EH (cell line): ENCODE data around the gene CTNNA1.

ENCODE experiments used
- DNase-seq: peaks from one replicate; pipeline ENCODE4 v3.0.0-alpha.2; 2015; ENCODE audit warnings: low read depth

The CTNNA1 gene

DNA sequence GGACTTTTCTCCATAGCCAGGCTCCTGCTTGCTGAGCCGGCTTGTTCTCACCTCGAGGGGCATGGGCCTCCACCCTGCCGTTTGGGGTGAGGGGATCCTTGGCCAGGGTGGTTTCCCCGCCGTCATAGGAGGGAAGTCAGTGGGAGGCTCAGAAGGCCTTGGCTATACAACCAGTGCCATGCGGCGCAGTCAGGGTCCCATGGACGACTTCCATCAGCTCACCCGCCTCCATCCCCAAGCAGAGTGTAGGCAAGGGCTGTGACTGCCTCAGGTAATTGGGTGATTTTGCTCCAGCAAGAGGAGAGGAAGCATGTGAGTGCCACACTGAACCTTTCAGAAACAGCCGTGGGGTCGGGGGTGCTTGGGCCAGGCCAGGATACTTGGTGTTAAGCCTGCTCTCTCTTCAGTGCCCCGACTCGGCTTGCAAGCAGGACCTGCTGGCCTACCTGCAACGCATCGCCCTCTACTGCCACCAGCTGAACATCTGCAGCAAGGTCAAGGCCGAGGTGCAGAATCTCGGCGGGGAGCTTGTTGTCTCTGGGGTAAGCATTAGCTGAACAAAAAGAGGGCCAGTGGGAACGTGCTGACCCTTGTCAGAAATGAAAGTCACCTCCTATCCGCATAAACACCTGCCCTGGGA lies 179.1 kb downstream of the CTNNA1 start:
- no peak for DNase-seq

DNA sequence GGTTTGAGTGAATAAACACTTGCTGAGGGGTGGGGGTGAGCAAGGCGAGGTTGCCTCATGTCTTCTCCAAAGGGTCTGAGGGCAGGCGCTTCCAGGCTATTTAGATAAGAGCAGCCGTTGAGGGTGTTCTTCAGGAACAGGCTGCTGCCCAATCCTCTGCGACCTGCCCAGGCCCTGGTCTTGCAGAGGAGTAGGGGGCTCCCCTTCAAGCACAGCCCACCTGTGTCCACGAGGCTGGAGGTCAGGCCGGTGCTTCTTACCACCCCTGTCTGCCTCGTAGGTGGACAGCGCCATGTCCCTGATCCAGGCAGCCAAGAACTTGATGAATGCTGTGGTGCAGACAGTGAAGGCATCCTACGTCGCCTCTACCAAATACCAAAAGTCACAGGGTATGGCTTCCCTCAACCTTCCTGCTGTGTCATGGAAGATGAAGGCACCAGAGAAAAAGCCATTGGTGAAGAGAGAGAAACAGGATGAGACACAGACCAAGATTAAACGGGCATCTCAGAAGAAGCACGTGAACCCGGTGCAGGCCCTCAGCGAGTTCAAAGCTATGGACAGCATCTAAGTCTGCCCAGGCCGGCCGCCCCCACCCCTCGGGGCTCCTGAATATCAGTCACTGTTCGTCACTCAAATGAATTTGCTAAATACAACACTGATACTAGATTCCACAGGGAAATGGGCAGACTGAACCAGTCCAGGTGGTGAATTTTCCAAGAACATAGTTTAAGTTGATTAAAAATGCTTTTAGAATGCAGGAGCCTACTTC lies 180.5 kb downstream of the CTNNA1 start:
- DNase-seq = no peak

DNA sequence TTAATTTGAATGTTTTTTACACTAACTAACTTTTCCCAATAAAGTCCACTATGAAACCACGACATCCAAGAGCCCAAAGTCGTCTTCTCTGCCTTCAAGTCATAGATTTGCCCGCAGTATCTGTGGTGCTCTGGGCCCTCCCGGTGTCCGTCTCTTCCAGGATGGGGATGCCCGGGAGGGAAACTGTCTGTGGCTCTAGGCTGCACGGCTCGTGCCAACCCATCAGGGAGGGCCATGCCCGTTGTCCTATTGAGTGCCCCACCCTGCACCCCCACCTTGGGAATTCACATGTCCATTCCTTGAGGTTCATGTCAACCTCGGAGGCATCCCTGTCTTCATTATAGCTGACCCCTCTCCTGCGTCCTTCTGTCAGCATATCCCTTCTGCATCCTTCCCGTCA lies 181.7 kb downstream of the CTNNA1 start:
- no peak for DNase-seq

DNA sequence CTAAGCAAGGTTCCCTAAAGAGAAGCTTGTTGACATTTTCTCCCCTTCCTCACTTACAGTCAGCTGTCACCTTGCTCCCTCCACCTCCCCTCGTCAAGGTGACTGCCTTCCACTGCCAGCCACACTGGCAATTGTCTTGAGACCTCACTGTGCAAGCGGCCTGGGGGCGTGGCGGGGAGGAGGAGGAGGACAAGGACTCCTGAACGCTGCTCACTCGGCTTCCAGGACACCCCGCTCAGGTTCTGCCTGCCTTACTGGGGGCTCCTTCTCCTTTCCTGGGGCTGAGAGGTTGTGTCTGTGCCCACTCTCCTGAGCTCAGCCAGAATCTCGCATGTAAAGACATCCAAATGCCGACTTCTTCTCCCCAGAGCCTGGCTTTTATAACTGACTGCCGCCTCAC lies 182.2 kb downstream of the CTNNA1 start:
- DNase-seq = no peak

DNA sequence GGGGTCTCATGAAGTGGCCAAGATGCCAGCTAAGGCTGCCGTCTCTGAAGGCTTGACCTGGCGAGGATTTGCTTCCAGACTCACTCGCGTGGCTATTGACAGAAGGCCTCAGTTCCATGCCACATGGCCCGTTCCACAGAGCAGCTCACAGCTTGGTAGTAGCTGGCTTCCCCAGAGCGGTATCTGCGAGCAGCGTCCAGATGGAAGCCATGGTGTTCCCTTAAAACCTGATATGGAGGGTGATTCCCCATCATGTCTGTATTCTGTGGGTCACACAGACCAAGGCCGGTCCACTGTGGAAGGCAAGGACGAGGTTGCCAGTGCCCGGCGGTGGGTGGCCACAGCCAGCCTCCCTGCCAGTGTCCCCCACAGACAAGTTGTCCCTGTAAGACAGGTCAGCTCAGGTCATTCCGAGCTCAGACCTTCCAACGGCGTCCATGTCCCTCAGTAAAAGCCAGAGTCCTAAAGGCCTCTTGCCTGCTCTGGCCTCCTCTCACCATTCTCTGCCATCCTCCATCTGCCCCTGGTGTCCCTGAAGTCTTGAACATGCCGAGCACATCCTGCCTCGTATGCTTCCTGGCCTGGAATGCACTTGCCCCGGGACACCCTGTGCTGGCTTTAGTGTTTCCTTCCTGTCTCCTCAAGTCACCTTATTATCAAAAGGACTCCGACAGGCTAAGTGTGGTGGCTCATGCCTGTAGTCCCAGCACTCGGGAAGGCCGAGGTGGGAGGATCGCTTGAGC lies 183.2 kb downstream of the CTNNA1 start:
- DNase-seq = peak; percentile 24

DNA sequence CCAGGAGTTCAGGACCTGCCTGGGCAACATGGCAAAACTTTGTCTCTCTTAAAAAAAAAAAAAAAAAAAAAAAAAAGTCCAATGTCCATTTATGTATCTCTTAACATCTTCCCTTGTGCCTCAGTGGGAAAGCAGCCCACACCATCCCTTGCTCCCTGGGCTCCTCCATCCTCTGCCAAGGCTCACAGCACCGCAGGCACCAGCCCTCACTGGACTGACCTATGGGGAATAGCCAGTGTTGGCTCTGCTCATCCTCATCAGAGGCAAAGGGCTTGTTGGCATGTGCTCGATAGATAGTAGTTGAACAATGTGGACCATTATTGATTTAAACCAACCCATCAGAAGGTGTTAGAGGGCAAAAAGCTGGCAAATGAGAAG lies 183.7 kb downstream of the CTNNA1 start:
- no peak for DNase-seq

DNA sequence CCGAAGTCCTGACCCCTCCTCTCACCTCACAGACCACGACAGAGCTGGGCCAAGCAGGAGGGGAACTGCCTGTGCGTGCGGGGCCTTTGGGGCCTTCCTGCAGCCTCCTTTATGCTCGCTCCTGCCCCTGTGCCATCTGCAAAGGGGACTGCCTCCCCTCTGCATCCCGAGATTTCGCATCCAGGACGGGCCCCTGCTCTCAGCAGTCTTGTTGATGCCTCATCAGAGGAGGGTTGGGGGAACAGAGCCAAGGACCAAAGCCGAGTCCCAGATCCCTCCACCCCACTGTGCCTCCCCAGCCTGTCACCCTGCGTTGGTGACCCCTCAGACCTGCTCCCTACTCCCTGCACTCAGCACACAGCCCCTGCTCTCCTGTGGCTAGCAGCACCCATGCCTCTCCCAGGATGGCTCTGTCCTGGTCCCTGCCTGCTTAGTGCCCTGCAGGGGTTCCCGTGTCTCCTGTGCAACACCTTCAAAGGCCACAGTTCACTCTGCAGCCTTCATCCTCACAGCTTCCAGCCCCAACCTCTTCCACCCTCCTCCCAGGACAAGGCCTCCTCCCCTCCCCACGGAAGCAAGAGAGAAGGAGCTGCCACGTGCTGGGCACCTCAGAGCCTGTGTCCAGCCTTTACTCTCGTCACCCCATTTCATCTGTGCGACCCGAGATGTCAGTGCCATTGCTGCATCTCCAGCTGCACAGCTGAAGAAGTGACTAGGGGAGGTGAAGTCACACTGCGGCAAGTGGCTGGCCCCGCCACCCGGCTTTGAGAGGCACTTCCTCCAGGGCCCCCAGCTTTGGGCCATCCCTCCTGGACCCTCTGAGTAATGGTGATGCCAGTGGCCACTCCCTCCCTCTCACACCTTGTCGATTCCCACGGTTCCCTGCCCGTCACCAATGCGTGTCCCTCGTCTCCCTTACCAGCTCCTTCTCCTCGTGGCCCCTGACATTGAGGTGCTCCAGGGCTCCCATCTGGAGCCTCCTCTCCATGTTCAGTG lies 184.5 kb downstream of the CTNNA1 start:
- DNase-seq = no peak

DNA sequence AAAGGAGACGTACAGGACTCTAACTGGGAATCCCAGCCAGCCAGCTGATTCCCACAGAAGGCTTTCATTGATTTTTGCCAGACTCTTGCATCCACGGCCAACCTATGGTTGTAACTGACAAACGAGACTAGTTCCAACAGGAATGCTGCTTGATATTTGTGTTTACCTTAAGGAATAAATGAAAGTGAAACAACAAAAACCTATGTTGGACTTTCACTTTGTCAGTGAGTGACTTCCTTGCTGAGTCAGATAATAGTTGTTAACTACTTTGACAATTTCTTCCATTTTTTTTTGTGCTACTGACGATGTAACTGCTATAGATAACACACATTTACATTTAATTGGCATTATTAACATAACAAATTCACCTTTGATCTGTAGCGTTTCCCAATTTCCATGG lies 185.3 kb downstream of the CTNNA1 start:
- DNase-seq = no peak

DNA sequence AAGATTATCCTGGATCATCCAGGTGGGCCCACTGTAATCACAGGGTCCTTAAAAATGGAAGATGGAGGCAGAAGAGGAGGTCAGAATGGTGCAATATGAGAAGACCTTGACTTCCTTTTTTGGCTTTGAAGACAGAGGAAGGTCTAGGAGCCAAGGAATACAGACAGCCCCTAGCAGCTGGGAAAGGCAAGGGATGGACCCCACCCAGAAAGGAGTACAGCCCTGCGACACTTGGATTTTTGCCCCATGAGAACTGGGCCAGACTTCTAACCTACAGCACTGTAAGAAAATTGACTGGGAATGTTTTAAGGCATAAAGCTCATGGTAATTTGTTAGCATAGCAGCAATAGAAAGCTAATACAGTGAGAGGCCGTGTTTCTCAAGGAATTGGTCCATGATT lies 188.8 kb downstream of the CTNNA1 start:
- DNase-seq = no peak

DNA sequence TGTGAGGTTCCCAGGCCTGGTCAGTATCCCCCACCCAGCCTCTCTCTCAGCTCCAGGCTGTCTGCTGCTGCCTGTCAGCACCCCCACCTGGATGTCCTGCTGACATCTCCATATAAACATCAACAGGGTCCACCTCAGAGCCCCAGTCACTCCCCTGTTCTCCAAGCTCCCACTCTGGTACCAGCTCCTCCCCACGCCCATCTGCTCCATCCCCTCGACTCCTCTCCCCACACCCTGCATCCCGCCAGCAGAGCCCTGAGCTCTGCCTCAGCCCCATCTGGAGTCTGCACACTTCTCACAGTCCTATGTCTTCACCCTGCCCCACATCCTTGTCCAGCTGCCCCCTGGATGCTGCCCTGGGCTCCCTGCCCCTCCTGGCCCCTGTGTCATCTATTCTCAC lies 189.6 kb downstream of the CTNNA1 start:
- no peak for DNase-seq

DNA sequence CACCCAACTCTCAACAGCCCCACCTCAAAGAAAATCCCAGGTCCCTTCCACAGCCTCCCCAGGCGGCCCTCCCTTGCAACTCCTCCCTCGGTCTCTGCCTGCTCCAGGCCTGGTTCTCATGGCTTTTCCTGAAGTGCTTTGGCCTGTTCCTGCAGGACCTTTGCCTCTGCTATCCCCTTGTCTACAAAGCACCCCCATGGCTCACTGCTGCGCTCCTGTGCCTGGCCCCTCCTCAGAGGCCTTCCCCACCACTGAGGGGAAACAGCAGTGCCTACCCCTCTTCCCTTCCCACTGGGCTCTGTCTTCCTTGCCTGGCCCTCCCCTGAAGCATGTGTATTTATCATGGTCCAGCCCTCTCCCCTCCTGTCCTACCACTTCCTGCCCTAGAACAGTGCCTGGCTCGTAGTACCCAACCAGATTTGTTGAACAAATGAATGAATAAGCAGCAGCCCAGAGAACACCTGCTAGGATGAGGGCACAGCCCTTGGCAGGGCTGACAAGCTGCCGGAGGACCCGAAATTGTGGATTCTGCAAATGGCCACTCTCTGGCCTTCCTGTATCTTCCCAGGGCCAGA lies 190.5 kb downstream of the CTNNA1 start:
- DNase-seq = no peak

DNA sequence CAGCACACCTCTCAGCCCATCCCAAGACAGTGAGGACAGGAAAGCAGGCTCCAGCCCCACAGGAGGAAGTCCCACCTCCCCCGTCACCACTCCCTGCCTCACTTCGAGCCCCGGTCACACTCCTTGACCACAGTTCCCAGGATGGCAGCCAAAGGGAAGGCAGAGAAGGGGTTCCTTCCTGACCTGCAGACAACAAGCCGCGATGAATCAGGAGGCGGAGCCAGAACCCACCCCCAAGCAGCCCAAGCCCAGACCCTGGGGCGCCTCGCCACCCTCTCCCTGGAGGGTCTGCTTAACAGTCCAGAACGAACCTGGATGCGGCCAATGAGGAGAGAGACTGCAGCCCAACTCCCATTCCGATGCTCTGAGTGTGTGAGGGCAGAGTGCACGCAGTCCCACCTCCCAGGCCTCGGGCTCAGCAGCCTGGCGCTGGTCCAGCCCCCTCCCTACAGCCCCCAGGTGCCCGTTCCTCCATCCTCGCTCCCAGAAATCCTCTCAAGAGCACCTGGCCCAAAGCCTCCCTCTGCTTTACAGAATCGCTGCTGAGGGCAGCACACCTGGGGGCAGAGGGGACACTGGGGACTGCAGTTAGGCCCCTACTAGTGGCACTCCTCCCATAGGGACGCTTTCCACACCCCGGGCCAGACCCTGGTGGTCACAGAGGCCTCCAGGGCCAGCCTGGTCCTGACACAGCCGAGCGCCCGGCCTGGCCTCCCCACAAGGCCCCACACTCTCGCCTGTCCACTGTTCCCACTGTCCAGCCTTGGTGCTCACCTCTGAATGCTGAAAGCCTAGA lies 191.5 kb downstream of the CTNNA1 start:
- DNase-seq = peak; percentile 19

DNA sequence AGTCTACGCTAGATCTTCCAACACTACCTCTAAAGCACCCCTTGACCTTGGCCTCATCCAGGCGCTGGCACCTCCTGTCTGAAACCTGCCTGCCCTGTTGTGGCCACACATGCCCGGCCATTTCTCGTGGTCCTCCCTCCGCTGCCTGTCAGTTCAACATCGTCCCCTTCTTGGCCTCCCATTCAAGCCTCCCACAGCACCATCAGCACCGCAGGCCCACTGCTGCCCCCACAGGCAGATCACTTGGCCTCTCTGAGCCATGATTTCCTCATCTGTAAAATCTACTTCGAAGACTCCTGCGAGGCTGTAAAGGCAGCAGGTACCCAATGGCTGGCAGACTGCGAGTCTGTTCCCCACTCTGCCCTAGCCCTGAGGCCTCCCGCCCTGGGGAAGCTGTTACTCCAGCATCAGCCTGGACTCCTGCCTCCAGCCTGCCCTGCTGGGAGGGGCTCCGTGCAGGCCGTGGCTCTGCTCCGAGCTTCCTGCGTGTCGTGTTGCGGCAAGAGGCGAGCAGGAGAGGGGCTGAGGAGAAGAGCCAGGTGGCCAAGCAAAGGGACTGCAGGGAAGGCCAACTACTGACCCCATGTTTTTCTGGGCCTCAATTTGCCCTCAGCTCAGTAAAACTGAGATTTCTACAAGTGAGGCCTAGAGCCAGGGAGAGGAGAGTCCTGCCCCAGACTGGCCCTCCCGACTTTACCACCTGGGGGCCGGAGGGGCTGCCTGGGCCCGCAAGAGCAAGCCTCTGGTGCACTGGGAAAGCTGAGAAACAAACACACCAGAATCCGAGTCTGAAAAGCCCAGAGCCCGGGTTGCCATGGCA lies 192.4 kb downstream of the CTNNA1 start:
- no peak for DNase-seq

DNA sequence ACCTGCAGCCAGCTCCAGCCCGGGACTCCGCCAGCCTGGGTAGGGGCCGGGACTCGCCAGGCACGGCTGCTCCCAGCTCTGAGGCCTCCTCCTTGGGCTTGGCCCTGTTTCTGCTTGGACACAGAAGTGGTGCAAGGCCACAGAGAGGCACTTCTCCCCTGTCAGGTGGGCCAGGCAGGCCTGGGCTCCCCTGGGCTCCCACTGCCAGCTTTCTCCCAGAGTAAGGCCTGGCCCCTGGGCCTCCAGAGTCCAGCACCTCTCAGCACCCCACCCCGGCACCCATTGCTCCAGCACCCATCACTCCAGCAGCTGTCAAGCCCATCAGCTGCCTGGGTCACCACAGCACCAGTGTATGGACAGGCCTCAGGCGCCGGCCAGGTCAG lies 193.0 kb downstream of the CTNNA1 start:
- DNase-seq = no peak

DNA sequence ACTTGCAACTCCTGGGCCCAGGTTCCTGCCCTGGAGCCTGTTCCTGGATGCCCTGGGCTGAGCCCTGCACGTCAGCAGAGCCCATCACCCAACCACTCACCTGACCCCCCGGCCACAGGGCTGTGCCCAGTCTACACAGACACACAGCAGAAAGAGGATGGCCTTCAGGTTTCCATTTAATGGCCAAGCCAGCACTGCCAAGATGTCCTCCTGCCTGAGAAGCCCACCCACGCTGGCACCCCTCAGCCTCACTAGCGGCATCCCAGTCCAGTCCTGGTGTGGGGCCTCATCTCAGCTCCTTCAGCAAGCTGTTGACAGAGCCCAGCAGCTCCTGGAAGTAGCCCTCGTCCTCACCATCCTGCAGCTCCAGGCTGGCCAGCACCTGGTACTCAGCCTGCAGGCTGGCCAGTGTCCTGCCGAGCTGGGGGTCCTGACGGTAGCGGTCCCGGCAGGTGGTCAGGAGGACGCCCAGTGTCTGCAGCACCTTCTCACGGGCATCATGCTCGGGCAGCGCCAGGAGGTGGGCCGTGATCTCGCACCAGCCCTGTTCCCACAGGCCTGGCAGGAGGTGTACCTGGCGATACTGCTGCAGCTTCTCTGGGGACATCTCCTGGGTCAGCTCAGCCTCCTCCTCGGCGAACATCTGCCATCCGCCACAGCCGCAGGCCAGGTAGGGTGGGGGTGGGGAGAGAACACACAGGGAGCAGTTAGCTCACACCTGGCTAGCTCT lies 193.8 kb downstream of the CTNNA1 start:
- DNase-seq = no peak

DNA sequence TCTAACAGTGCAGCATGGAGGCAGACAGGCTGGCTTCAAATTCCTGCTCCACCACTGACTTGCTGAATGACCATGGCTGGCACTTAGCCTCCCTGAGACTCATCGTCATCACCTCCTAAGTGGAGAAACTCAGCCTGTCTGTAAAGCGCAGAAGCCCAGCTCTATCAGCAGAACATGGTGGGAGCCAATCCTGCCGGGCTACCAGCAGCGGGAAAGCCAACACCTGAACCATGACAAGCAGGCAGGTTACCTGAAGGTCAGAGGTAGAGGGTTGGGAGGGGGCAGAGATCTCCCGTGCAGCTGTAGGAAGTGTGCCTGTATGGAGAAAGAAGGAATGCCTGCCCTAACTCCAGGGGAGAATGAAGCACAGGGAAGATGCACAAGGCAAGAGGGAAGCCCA lies 194.6 kb downstream of the CTNNA1 start:
- DNase-seq = no peak

DNA sequence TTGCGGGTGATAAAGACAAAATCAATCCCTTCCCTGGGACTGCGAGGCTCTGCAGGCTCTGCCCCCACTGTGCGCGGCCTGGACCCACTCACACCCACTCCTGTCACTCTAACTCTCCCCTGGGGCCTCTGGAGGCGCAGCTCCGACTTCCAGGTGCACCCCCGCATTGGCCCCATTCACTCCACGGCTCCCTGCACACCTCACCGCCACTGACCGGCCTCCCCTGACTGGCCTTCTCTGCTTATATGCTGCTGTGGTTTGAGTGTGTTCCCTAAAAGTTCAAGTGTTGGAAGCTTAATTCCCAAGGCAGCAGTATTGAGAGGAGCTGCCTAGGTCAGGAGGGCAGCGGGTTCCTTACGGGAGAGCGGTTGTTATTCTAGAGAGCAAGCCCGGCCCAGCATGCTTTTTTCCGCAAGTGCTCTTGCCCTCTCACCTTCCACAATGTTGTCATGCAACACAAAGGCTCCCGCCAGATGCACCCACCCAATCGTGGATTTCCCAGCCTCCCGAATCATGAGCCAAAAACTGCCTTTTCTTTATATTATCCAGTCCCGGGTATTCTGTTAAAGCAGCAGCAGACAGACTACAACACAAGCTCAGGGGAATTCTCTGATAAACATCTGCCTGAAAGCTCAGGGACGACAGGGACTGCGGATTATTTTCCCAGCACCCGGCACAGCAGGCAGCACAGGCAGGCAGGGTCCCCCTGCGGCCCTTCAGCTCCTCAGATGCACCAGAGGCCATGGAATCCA lies 195.4 kb downstream of the CTNNA1 start:
- no peak for DNase-seq

DNA sequence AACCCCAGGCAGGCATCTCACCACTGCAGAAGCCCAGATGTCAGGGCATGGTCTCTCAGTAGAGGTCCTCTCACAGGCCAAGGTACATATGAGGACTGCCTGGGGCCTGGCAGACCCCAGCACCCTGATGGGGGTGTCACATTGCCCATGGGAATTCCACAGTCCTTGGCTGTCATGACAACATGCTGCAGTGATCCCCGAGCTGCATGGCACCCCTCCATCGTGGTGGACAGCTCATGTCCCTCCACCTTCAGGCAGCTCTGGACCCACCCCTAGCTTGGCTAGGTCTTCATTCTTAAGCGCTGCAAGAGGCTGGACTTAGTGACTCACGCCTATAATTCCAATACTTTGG lies 196.0 kb downstream of the CTNNA1 start:
- no peak for DNase-seq

DNA sequence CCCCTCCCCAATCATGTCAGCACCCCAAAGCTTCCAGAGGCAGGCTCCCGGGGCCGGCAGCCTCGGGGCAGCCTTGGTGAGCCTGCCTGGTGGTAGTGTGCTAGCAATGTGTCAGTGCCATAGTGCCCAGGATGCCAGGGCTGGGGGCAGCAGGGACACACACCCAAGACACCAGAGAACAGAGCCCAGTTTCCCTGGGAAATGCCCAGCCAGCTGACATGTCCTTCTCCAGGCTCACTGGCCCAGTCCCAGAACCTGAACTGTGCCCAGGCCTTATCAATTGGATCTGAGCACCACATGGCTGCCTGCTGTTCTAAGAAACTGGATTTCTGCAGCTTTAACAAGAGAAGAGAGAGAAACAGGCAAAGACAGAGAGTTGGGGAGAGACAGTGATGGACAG lies 196.8 kb downstream of the CTNNA1 start:
- no peak for DNase-seq
